Measurements from ENCODE around the gene MAP3K14. TPM values are rescaled to one million over a fixed set of nuclear protein-coding genes. Genes with fewer than 3 reads are reported as not detected.

The MAP3K14 gene
- total and polyA plus RNA-seq, 10 of the 15 experiments (the other 5 are each of a cell fraction or from before 2014, with no cell fraction given), result 2.1 to 33.3 (median 19.7) TPM

- TF ChIP-seq E2F8 (IDR thresholded peaks at IDR 0.05; ENCODE audit: low read depth, partially characterized antibody) (no peak), ZBTB33 (IDR thresholded peaks at IDR 0.05) (no peak), STAT3 (IDR thresholded peaks at IDR 0.05; ENCODE audit: low read depth, low read length) (no peak), BHLHE40 (IDR thresholded peaks at IDR 0.05; ENCODE audit: borderline replicate concordance in 1 of 2, low read depth in 2 of 2, low read length in 1 of 2) (peak; percentile 81 to 88), ZNF24 (IDR thresholded peaks at IDR 0.05) (no peak), IKZF2 (IDR thresholded peaks at IDR 0.05) (peak; percentile 89 to 91), PRDM15 (CRISPR knock-in tag; IDR thresholded peaks at IDR 0.05) (no peak), USF1 (IDR thresholded peaks at IDR 0.05; ENCODE audit: borderline replicate concordance, extremely low read length, insufficient read depth, low read depth, low read length) (peak; percentile 11), LARP7 (IDR thresholded peaks at IDR 0.05) (no peak), GABPA (IDR thresholded peaks at IDR 0.05; ENCODE audit: low read depth) (no peak), CREB1 (IDR thresholded peaks at IDR 0.05; ENCODE audit: low read depth) (no peak), ATF3 (IDR thresholded peaks at IDR 0.05; ENCODE audit: borderline replicate concordance, extremely low read depth, low read depth, low read length) (no peak), RELA (IDR thresholded peaks at IDR 0.05; ENCODE audit: borderline replicate concordance, partially characterized antibody) (peak; percentile 91), PBX3 (IDR thresholded peaks at IDR 0.05; ENCODE audit: insufficient replicate concordance, low read depth, low read length) (peak; percentile 43)
Measured at GRCh38 chr17:45225964-45226530, 90.8 kb downstream of the MAP3K14 start (continued).

Data from GM12878 (cell line).